SH-SY5Y (cell line): ENCODE results near the gene GNAI1.

Experiments
- GATA2 ChIP-seq: IDR thresholded peaks from 2 replicates; pipeline ENCODE4 v1.6.1; 2011; ENCODE audit warnings: mild to moderate bottlenecking, low read depth, low read length
- GATA3 ChIP-seq: IDR thresholded peaks from 2 replicates; pipeline ENCODE4 v1.6.1; 2011; ENCODE audit warnings: low read depth, mild to moderate bottlenecking, low read length, moderate library complexity

DNA sequence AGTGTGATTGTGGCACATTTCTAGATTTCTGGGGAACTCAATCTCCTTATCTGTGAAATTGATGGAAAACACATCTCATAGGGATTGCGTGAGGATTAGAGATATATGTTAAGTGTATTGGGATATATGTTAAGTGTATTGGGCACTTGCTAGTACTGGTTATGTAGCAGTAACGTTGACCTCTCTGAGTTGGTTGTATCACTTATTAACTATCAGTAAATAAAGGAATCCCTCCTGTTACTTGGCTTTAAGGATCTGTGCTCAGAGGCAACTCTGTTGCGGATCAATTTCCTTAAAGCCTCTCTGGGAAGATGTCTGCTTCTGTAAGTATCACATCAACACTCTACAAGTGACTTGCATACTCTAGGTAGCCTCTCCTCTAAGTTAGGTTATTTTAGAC, 25.2 kb downstream of the GNAI1 start:
- TF ChIP-seq GATA3 (no peak), GATA2 (no peak)
